Epithelial cell of proximal tubule (primary cell): ENCODE data around the gene WFDC9. TPM values are rescaled to one million over a fixed set of nuclear protein-coding genes. Genes with fewer than 3 reads are reported as not detected.
"Not testable (repeated sequence)": the region's sequence is repeated elsewhere in the genome, so short reads cannot be mapped to it uniquely, and the experiment has no call there.

ENCODE experiments used
- DNase-seq: peaks from one replicate; pipeline ENCODE4 v3.0.0-alpha.2; 2011; ENCODE audit warnings: low read depth
- H3K4me3 ChIP-seq: 2 replicates; pipeline ENCODE4 v1.5.1; 2011; ENCODE audit warnings: low read depth, mild to moderate bottlenecking, low read length
- CTCF ChIP-seq: conservative IDR thresholded peaks from 2 replicates; pipeline ENCODE4 v1.5.1; 2012; ENCODE audit warnings: low read depth, mild to moderate bottlenecking, low read length
- total RNA-seq: library from RNA; depleted of rRNA; stranded (reverse); fragments of >200 nt; gene quantifications from 2 replicates; pipeline ENCODE4 v1.2.3, GENCODE V29; 2015

WFDC9 gene
- total RNA-seq, 1 donor from 2014 or later: not detected

- H3K4me3 ChIP-seq: no peak overlapping the region
- no peak for TF ChIP-seq CTCF
- no peak for DNase-seq
These were observed 52.9 kb downstream of the WFDC9 start for GRCh38 chr20:45578231-45578630.

- no peak overlapping the region for H3K4me3 ChIP-seq
- DNase-seq: no peak
- TF ChIP-seq CTCF: no peak
These were observed 54.1 kb downstream of the WFDC9 start for GRCh38 chr20:45576995-45577394.

- no peak for DNase-seq
- no peak for TF ChIP-seq CTCF
These were observed 55.2 kb downstream of the WFDC9 start for GRCh38 chr20:45575931-45576330.

GRCh38 chr20:45569650-45570049, 61.4 kb downstream of the WFDC9 start:
- H3K4me3 ChIP-seq, DNase-seq: not testable (repeated sequence)

More at GRCh38 chr20:45575931-45576330, 55.2 kb downstream of the WFDC9 start:
- no peak overlapping the region for H3K4me3 ChIP-seq

GRCh38 chr20:45564760-45565276, 66.3 kb downstream of the WFDC9 start:
- no peak for DNase-seq
- no peak overlapping the region for H3K4me3 ChIP-seq
- no peak for TF ChIP-seq CTCF

Other genes with a start within 250 kb of the WFDC9 start
- 49.6 and 55.2 TPM in 2 replicates for gene DBNDD2, start 223.0 kb downstream of the WFDC9 start, total RNA-seq
- gene PIGT, start 215.1 kb downstream of the WFDC9 start, total RNA-seq: 59.9 and 71.0 TPM in 2 replicates
- gene WFDC2, start 161.5 kb downstream of the WFDC9 start, total RNA-seq: 14.7 and 53.3 TPM in 2 replicates
- not detected in 2 replicates for gene SPINT3, start 115.7 kb downstream of the WFDC9 start, total RNA-seq
- gene WFDC6, start 91.8 kb downstream of the WFDC9 start, total RNA-seq: not detected in 2 replicates
- not detected in 2 replicates for gene EPPIN, start 83.9 kb downstream of the WFDC9 start, total RNA-seq
- gene WFDC8, start 52.0 kb downstream of the WFDC9 start, total RNA-seq: not detected in 2 replicates
- not detected in 2 replicates for gene WFDC10A, start 1.5 kb downstream of the WFDC9 start, total RNA-seq
- gene WFDC11, start 39.0 kb upstream of the WFDC9 start, total RNA-seq: not detected in 2 replicates
- not detected in 2 replicates for gene WFDC13, start 70.8 kb upstream of the WFDC9 start, total RNA-seq
- gene WFDC10B, start 73.7 kb upstream of the WFDC9 start, total RNA-seq: not detected in 2 replicates
- not detected in 2 replicates for gene SPINT4, start 91.1 kb upstream of the WFDC9 start, total RNA-seq
- gene WFDC3, start 160.6 kb upstream of the WFDC9 start, total RNA-seq: 0.43 and 0.69 TPM in 2 replicates
- gene DNTTIP1, start 160.7 kb upstream of the WFDC9 start, total RNA-seq: 23.1 and 34.7 TPM in 2 replicates
- 345 and 447 TPM in 2 replicates for gene UBE2C, start 181.4 kb upstream of the WFDC9 start, total RNA-seq
- gene TNNC2, start 196.0 kb upstream of the WFDC9 start, total RNA-seq: not detected in 2 replicates
- 20.1 and 29.0 TPM in 2 replicates for gene SNX21, start 202.5 kb upstream of the WFDC9 start, total RNA-seq
- 29.1 and 33.0 TPM in 2 replicates for gene ACOT8, start 226.1 kb upstream of the WFDC9 start, total RNA-seq
- 1.2 and 3.0 TPM in 2 replicates for gene ZSWIM3, start 226.3 kb upstream of the WFDC9 start, total RNA-seq
- 7.3 and 14.2 TPM in 2 replicates for gene ZSWIM1, start 249.9 kb upstream of the WFDC9 start, total RNA-seq